Gastroesophageal sphincter (tissue), 3 donors: ENCODE results near the gene NFKBIE.
A peak's percentile ranks its signal among the peaks of the same experiment; 100 is the strongest.

Source experiments
- CTCF ChIP-seq, 4 experiments: fragments of 200-600 bp in 2 of 4; fragments of 450-650 bp in 2 of 4; sonication (generic) in 1 of 4; IDR thresholded peaks; one replicate each; pipeline ENCODE4 v1.5.1; 2017 to 2019; ENCODE audit warnings: antibody characterized with exemption in 4 of 4, mild to moderate bottlenecking in 2 of 4, moderate library complexity in 2 of 4
- EP300 ChIP-seq: sonication (generic); formaldehyde crosslinking; IDR thresholded peaks from one replicate; pipeline ENCODE4 v1.6.1; 2017; ENCODE audit warnings: antibody characterized with exemption, mild to moderate bottlenecking
- POLR2A ChIP-seq, 2 donors: fragments of 450-650 bp; IDR thresholded peaks; one replicate each; pipeline ENCODE4 v1.6.1; 2017; ENCODE audit warnings: antibody characterized with exemption in 2 of 2, mild to moderate bottlenecking in 2 of 2, moderate library complexity in 1 of 2

DNA sequence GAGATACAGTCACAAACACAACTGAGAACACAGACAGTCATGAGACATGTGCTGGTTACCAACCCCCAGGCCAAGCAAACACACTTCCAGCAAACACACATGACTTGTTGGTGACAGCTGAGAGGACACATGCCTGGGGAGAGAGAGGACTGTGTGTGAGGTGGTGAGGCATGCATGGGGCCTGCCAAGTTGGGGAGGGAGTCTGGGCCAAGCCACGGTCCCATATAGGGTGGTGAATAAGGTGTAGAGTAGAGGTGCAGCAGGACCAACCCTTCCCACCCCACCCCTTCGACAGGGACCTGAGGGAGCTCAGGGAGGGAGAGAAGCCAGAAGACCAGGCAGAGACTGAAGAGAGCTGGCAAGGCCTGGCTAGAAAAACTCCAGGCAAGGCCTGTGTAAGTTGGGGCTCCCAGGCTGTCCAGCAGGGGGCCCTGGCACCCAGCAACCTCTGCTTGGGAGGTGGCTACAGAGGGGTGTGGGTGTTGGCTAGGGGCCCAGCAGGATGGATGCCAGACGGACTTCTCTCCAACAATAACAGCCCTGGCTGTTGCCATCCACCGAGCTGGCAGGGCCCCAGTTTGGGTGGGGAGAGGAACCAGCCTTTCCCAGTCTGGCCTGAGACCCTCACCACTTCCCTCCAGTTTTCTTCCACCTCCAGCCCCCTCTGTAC lies 43.9 kb downstream of the NFKBIE start:
- TF ChIP-seq CTCF (IDR thresholded peaks at IDR 0.05) (peak in 3 of 4 experiments; percentile 88 to 93 (median 91)), EP300 (no peak), POLR2A (IDR thresholded peaks at IDR 0.05) (no peak)
